Erythroblast (primary cell): ENCODE results near the gene PLCB4.

Experiments used
- GATA1 ChIP-seq: IDR thresholded peaks from 2 replicates; pipeline ENCODE4 v1.6.1; 2011; ENCODE audit warnings: low read depth, mild to moderate bottlenecking, control low read depth, low read length, moderate library complexity
- POLR2A ChIP-seq: IDR thresholded peaks from 2 replicates; pipeline ENCODE4 v1.6.1; 2011; ENCODE audit warnings: mild to moderate bottlenecking, low read length

- no peak for TF ChIP-seq POLR2A
- TF ChIP-seq GATA1: no peak
Observed at GRCh38 chr20:9198460-9198859, 129.6 kb downstream of the PLCB4 start.
